ENCODE results near the gene HOMEZ.
"Not testable (repeated sequence)": the region's sequence is repeated elsewhere in the genome, so short reads cannot be mapped to it uniquely, and the experiment has no call there.

The HOMEZ gene

DNA sequence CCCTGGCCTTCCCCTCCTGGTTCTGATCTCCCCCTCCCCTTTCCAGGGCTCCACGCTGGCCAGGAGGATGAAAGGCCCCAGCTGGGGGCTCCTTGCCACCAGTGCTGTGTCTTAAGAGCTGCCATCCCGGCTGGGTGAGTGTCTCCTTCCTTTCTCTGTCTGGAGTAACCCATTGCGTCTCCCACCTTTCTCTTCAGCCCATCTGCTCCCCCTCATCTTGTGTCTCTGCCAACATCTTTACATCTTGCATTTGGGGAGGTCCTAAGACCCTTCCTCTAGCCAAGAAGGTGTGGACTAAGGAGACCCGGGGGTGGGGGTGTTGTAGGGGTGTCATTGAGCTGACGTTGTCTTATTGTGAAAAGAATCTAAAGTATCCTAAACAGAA is 21.2 kb upstream of the HOMEZ start:
- no peak for DNase-seq

DNA sequence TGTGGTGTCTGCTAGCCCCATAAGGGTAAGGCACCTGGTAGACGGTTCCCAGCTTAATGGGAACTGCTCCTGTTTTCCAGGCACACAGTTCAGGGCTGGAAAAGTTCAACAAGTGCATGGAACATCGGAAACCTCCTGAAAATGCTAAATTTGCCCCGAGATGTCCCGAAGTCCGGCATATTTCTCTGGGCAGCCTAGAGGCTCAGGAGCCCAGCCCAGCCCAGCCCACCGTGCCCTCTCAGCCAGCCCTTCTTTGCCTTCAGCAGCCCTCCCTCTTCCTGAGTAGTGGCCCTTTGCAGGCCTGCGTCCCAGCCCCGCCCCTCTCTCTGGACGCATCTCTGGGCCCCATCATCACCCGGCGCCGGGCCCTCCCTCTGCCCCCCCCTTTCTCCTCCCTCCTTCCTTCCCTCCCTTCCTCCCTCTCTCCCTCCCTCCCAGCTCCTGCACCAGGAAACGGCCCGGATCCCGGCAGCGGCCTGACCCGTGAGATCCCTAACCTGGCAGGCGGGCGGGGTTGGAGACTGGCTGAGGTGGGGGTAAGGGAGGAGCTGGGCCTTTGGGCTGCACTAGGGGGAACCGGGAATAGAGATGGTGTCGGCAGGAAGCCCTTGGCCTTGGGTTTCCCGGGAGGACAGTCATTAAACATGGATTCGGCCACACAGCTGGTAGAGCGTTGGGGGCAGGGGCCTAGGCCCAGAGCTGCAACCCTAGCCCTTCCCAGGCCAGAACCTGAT is 20.6 kb upstream of the HOMEZ start, which contains the start of gene BCL2L2:
BCL2L2 (plus strand) TSS at position 422 of the 734 bp plus-strand sequence. CDS start 935 bp downstream, outside the sequence.
- peak; percentile 78 for DNase-seq

DNA sequence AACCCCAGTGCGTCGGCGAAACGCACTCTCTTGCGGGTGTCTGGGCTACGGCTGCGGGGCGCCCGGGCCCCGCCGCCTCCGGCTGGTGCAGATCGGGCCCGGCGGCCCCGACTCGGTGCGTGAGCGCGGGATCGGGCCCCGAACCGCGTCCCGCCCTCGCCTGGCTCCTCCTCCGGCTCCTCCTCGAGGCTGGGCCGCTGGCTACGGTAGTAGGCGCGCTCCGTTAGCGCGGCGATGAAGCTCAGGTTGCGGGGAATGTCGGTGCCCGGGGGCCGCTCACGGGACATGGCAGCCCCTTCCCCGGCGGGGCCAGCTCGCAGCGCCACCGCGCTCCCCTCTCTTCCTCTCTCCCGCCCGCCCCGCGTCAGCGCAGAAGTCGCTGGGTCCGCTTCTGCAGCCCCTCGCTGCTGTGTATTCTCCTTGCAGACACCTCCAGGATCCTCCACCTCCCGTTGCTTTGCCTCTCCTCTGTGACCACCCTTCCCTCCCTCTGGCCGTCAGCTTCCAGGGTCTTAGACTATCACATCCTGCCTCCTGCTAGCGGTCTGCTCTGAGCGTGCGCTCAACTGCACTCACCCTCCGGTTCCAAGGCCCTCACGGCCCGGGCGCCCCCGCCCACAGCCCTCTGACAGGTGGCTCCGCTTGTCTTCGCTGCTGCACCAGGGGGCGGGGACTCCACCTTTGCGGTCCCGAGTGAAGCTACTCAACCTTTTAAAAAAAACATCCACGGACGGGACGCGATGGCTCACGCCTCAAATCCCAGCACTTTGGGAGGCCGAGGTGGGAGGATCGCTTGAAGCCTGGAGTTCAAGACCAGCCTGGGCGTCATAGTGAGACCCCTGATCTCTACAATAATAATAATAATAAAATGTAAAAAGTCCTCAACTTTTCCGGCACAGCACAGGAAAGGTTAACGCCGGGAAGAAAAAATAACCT is 16.6 kb upstream of the HOMEZ start, which contains the start of gene PPP1R3E:
PPP1R3E (minus strand) TSS at position 570 of the 936 bp plus-strand sequence; CDS start at position 287, 283 bp downstream.
- DNase-seq, result peak; percentile 64

DNA sequence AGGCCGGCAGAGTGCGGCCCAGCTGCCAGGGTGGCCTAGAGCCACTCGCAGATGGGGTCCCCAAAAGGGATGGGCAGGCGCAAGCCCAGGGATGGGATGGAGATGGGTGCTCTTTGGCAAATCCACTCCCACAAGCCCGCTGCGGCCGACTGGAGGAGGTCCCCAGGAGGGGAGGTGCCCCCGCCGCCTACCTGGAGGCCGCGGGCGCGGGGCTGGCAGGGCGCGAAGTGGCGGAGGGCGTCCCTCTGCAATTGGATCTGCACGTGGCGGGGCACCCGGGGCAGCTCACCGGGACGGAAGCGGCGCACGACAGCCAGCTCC is 16.0 kb upstream of the HOMEZ start:
- no peak for DNase-seq

DNA sequence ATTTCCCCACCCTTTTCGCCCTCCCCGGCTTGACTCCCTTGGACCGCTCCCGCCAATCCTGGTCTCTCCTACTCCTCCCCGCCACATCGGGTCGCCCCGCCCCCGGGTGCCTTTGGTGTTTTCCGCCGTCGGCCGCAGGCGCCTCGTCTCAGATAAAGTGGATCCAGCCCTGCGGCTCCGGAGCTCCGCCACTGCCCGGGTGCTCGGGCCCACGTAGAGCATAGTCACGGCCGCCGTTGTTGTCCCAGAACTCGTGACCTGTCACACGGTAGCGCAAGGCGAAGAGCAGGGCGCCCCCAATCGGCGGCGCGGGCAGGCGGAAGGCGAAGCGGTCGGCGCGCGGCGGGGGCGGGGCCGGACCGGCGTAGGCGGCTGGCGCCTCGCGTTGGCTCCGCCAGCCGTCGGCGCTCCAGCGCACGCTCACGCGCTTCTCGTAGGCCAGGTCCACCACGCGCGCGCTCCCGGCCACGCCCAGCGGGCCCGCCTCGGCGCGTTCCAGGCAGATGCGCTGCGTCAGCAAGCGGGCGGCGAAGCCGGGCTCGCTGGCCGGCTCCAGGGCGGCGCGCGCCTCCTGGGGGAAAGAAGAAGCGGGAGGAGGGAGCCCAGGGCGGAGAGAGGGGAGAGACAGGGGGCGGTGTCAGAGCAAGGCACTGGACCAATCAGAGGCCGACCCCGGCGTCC is 15.5 kb upstream of the HOMEZ start:
- DNase-seq, result peak; percentile 100

DNA sequence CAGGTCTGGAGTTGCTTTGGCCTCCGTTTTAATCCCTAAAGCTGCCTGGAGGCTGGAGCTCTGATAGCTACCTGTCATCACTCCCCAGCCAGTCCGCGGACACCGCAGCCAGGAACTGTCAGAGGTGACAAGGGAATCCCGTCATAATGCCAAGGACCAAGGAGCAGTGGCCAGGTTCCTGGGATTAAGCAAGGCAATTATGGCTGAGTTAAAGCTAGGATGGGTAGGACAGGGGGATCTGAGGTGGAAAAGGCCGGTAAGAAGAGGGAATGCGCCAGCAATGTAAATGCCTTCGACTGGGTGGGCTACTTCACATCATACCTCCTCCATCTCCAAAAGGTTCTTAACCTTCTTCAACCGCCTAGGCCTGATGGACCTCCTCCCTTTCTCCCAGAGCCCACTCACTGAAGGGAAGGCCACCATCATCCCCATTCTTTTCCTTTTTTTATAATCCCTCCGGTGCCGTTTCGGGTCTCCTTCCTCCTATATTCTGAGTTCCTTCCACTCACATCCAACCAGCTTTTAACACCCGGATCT is 14.8 kb upstream of the HOMEZ start:
- DNase-seq, result no peak

DNA sequence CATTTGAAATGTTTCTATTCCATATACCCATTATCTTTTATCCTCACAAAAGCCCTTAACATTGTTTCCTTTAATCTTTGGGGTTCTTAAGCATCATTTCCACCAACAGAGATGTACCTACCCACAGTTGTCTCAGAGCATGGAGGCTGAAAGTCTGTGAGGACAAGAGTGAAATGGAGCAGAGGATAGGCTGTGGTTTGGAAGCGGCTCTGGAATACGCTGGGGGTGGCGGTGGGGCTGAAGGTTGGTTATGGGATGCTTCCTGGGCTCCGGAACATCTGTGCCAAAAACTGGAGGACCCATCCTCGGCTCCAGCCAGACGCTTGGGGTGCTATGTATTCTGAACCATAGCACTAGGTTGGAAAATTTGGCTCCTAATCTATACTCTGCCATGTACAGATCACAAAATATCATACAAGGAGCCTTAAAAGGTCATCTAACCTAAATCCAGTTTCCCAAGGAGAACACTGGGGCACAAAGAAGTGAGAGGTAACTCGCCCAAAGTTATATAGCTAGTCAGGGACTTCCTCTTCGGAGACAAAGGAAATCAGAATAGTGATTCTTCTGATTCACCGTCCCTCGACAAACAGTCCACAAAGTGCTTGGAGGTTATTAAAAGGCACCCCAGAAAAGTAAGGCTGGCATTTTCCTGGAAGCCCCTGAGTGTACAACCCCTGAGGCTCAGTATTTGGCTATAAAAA is 14.2 kb upstream of the HOMEZ start:
- DNase-seq, result no peak

DNA sequence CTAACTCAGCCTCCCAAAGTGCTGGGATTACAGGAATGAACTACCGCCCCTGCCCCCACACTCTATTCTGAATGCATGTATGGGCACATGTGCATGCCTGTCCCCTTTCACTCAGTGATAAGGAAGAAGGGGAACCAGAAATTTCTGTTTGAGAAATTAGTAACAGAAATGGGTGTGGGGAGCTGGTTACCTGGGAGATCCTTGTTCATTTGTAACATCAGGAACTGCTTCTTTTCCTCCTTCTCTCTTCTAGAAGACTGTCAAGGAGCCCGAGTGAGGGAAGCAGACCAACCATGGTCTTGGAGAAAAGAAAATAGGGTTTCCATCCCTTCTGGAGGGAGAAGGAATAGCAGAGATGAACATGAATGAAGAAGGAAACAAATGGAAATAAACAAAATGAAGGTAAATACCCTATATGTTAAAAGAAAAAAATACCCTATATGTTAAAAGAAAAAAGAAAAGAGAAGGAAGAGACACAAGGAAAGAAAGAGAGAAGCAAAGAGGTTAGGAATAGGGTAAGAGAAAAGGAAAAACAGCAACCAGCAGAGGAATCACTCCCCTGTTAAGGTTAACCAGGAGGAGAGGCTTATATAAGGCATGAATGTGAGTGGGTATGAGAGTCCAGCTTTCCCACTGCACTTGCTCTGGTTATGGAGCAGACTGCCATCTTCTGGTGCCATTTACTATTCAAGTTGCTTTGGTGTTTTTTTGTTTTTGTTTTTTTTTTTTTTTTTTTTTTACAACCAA is 13.5 kb upstream of the HOMEZ start:
- DNase-seq, result no peak

DNA sequence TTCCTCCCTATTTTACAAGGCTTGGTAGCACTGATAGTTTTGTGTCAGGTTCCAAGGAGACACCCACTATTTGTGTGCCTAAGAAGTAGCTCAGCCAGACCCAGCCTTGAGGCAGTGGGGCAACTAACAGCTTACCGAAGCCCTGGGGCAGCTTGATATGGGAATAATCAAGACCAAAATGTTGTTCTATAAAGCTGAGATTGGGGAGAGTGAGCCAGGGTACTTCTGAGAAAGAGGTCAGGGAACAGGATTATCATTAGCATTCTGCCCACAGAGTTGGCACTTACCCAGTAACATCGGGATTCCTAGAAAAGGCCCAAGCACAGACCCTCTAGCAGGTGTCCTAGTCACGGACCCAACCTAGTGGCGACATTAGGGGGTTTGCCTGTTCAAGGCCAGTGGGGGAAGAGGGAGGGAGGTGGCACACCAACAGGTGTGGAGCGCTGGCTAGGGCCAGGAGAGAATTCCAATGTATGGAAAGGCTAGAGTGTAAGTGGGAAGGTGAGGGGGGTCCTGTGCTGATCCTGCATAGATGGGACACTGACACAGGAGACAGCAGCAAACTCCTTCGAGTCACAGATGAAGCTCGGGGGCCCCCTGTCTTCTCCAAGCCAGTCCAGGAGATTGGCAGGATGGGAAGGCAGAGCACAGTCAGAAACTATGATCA is 11.8 kb upstream of the HOMEZ start:
- no peak for DNase-seq

DNA sequence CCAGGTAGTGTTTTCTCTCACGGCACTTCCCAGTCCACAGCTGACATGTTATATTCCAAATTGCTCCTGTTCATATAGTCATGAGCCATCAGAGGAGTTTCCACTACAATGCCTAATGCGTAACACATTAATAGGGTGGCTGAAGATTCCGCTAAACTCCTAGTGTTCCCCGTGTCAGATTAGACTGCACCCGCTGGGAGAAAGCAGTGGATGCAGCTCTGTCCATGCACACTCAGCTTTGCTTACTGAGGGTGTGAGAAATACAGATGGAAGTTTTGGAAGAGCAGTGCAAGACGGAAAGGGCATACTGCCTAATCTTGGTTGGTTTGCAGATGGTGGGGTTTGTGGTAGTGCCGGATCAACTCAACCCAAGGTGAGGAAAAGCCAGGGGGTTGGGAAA is 11.2 kb upstream of the HOMEZ start:
- no peak for DNase-seq

DNA sequence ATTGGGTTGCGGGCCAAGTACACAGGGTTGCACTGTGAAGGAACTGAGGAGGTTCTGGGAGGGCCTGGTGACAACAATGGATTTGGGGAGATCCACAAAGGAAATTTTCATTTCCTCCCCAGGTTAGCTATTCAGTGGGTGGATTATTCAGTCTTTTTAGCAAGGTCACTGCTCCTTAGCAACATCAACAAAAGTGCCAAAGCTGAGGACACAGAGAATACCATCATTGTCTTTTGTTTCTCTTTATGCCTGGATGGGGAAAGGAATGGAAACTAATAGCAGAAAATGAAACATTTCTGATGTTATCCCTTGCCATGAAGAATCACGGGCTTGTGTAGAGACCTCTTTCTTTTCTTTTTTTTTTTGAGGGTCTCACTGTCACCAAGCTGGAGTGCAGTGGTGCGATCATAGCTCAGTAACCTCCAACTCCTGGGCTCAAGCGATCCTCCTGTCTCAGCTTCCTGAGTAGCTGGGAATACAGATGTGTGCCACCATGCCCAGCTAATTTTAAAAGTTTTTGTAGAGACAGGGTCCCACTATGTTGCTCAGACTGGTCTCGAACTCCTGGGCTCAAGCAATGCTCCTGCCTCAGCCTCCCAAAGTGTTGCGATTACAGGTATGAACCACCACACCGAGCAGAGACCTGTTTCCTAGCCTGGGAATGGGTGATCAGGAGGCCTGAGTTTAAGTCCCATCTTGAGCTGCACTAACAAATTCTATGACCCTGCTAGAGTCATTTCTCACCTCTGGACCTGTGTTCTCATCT is 10.3 kb upstream of the HOMEZ start:
- no peak for DNase-seq

DNA sequence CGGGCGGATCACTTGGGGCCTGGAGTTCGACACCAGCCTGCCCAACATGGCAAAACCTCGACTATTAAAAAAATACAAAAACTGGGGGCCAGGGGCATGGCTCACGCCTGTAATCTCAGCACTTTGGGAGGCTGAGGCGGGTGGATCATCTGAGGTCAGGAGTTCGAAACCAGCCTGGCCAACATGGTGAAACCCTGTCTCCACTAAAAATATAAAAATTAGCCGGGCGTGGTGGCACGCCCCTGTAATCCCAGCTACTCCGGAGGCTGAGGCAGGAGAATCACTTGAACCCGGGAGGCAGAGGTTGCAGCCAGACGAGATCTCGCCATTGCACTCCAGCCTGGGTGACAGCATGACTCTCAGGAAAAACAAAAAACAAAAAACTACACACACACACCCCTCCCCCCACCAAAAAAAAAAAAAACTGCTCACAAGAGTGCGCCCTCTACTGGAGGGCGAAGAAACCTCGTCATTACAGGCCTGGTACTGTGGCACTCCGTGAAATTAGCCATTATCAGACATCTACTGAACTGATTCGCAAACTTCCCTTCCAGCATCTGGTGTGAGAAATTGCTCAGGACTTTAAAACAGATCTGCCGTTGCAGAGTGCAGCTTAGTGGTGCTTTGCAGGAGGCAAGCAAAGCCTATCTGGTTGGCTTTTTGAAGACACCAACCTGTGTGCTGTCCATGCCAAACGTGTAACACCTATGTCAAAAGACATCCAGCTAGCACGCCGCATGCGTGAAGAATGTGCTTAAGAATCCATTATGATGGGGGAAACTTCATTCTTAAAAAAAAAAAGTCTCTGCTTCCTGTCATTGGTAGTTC is 9.0 kb upstream of the HOMEZ start:
- peak; percentile 29 for DNase-seq

DNA sequence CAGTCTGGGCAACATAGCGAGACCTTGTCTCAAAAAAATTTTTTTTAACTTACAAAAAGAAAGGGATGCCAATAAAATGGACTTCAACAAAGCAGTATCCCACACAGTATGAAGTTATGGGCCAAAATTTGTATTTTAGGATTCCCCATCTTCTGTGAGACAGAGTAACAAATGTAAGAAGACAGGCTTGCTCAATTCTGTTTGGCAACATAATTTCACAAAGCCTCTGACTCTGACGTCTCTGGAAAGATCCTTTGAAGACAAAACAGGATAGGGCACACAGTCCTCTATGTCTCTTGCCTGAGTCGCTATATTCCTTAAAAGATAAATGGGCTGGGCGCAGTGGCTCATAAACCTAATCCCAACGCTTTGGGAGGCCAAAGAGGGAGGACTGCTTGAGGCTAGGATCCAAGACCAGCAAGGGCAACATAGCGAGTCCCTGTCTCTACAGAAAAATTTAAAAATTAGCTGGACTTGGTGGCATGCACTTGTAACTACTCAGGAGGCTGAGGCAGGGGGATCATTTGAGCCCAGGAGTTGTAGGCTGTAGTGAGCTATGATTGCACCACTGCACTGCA is 1.1 kb upstream of the HOMEZ start:
- DNase-seq, result no peak

DNA sequence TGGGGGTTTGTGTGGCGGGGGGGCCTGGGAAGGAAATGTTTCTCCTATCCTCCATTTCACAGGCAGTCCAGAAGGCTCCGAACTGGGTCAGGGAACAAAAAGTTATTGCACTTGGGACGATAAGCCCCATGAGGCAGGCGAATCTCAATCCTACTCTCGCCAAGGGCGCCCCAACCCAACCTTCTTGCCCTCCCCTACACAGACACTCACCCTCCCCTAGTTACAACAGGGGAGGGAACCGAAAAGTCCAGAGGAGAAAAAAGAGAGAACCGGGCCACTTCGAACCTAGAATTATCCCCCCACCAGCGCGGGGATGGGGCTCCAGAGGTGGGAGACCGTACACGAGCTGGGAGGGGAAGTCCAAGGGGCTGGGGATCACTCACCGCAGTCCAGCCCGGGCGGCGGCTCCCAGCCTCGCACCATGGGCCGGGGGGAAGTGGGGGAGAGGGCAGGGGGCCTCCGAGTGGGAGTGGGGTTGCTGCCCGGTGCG is 357 bp downstream of the HOMEZ start:
- no peak for DNase-seq

DNA sequence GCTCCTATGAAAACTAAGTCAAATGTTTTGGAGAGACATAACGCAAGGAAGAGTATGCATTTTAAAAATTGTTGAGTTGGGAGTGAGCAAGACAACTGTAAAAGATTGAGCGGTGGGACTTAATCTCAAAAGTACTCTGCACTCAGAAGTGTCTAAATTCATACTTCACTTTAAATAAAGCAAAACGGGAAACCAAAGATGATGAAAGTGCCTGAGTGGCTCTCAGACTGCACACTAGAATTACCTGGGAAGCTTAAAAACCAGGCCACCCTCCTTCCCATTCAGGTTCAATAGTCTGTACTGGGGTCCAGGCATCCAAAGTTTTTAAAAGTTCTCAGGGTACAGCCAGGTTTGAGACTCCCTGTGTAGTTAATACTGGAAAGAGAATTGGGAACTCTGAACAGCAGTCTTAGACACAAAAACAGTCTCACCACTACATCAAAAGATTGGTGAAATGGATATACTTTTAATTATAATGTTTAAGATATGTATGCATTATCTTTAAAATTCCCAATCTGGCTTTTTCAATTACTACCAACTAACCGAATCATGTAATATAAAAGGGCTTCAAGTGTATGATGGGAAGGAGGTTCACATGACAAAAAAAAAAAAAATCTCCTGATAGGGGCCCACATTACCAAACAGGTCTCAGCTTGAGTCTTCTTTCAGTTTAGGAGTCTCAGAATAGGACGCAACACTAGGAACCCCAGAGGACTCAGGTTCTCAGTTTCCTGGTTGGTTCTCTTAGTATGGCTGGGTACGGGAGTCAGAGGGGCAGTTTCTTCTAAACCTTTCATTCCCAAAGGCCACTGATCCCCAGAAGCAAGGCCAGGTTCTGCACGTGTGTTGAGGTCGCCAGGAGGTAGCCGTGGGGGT is 1.0 kb downstream of the HOMEZ start:
- DNase-seq, result no peak

DNA sequence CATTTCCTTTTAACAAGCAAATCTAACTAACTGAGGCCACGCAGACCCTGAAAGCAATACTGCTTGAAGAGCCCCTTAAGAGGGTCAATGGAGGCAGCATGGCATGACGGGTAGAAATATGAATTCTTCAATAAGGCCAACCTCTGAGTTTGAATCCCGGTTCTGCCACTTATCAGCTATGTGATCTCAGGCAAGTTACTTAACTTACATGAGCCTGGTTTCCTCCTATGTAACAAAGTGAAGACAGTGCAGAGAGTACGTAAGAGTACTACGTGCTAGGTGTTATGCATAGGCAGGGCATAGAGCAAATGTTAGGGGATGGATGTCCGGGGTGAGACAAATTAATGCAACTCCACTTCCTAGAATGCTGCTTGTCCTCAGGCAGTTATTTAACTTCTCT is 4.7 kb downstream of the HOMEZ start:
- DNase-seq, result no peak

DNA sequence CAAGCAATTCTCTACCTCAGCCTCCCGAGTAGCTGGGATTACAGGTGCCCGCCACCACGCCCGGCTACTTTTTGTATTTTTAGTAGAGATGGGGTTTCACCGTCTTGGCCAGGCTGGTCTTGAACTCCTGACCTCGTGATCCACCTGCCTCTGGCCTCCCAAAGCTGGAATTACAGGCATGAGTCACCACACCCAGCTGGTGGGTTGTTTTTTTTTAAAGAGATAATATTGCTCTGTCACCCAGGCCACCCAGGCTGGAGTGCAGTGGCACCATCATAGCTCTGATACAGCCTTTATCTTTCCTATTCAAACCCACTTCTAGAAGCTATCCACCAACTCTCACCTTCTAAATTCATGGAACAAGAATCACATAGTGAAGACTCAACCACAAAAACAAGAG is 8.0 kb downstream of the HOMEZ start:
- not testable (repeated sequence) for DNase-seq

DNA sequence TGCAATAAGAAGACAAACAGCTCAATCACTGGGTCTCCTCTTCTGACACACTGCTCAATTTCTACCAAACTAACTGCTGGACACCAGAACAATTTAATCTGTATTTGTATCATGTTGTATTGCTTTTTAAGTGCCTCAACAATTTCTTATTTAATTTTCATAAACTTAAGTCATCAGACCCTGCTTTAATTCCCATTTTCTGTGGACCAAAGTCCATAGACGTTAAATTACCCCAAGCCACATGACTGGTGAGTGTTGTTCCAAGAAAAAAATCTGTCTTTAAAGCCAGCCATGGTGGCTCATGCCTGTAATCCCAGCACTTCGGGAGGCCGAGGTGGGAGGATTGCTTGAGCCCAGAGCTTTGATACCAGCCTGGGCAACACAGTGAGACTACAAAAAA is 8.7 kb downstream of the HOMEZ start:
- no peak for DNase-seq
